LNCaP clone FGC (cell line): Measurements from ENCODE around the gene EFCAB9.

ENCODE experiments used
- DNase-seq: peaks from one replicate; pipeline ENCODE4 v3.0.0-alpha.2; 2011; ENCODE audit warnings: low read depth
- H3K4me3 ChIP-seq: 2 replicates; pipeline ENCODE4 v1.5.1; 2011; ENCODE audit warnings: mild to moderate bottlenecking, low read depth, low read length, control low read depth
- TF ChIP-seq, protein P1 (sequence below): IDR thresholded peaks from 2 replicates; pipeline ENCODE4 v1.5.1; 2012; ENCODE audit warnings: mild to moderate bottlenecking; ENCODE audit not compliant: control insufficient read depth, insufficient read depth; ENCODE audit errors: extremely low read depth

EFCAB9 gene

GRCh38 chr5:172159016-172159415 lies 35.0 kb upstream of the EFCAB9 start:
- H3K4me3 ChIP-seq: no peak overlapping the region
- TF ChIP-seq, protein P1, sequence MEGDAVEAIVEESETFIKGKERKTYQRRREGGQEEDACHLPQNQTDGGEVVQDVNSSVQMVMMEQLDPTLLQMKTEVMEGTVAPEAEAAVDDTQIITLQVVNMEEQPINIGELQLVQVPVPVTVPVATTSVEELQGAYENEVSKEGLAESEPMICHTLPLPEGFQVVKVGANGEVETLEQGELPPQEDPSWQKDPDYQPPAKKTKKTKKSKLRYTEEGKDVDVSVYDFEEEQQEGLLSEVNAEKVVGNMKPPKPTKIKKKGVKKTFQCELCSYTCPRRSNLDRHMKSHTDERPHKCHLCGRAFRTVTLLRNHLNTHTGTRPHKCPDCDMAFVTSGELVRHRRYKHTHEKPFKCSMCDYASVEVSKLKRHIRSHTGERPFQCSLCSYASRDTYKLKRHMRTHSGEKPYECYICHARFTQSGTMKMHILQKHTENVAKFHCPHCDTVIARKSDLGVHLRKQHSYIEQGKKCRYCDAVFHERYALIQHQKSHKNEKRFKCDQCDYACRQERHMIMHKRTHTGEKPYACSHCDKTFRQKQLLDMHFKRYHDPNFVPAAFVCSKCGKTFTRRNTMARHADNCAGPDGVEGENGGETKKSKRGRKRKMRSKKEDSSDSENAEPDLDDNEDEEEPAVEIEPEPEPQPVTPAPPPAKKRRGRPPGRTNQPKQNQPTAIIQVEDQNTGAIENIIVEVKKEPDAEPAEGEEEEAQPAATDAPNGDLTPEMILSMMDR: no peak
- no peak for DNase-seq

GRCh38 chr5:172160506-172160905 lies 33.5 kb upstream of the EFCAB9 start:
- no peak overlapping the region for H3K4me3 ChIP-seq
- TF ChIP-seq, protein P1: no peak
- no peak for DNase-seq

DNA sequence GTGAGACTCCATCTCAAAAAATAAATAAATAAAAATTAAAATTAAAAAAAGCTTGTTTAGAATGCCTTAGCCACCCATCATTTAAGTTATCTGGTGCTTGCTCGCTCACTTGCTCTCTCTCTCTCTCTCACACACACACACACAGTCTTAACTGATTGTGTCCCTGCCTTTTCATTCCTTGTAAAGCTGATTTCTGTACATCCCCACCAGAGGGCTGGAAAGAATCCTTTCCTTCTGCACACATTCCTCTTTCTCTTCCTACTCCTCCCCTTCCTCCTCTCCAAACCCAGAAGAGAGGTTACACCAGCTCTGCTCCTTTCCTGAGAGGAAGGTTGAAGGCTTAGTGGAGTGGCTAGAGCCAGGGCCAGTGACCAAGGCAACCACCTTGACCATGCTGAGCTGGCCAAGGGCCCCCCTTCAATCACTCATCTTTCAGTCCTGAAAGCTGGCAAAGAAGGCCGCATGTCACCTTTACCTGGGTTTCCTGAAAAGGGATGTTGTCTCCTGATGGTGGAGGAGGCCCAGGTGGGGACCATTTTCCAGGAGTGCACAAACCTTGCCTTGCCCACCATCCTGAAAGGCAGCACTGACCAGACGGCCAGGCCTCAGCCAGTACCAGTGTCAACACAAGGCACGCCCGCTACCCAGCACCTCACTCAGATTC lies 31.5 kb upstream of the EFCAB9 start:
- DNase-seq: no peak
- TF ChIP-seq, protein P1: 0 out of 2 replicates have a peak, but pooled peaks have one; percentile 1
- no peak overlapping the region for H3K4me3 ChIP-seq

DNA sequence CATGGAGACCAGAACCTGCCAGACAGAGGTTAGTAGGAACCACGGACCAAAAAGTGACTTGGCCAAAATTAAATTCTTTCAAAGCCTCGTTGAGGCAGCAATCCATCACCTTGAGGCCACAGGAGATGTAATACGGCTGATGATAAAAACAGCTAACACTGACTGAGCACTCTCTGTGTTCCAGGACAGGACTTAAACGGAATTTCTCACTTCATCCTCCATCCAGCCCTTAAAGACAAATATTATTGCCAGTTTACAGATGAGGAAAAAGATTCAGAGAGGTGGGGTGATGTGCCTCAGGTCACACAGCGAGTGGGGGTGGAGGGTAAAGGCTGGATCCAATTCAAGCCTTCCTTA lies 31.0 kb upstream of the EFCAB9 start:
- H3K4me3 ChIP-seq: no peak overlapping the region
- TF ChIP-seq, protein P1: no peak
- no peak for DNase-seq

DNA sequence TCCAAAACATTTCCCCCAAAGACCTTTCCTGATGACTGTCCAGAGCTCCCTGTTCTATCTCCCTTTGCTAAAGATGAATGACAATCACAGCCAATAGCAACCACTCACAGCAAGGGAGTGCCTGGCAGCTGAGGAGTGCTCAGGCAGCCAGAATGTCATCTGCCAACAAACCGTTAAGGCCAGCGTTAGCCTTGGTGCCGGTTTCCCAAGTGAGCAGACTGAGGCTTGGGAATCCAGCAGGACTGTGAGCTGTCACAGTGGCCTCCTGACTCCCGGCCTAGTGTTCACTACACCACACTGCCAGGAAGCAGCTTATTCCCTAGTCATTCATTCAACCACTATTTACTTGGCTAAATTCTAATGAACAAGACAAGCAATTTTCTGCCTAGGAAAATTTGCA lies 30.6 kb upstream of the EFCAB9 start:
- no peak for DNase-seq
- H3K4me3 ChIP-seq: no peak overlapping the region
- TF ChIP-seq, protein P1: no peak

- TF ChIP-seq, protein P1: no peak
- no peak for DNase-seq
- no peak overlapping the region for H3K4me3 ChIP-seq
Measured at GRCh38 chr5:172164769-172165212, 29.2 kb upstream of the EFCAB9 start.

GRCh38 chr5:172165465-172165864 lies 28.5 kb upstream of the EFCAB9 start:
- DNase-seq: no peak
- TF ChIP-seq, protein P1: no peak

More at GRCh38 chr5:172165465-172165864, 28.5 kb upstream of the EFCAB9 start:
- H3K4me3 ChIP-seq: no peak overlapping the region
